Activated CD8-positive, alpha-beta memory T cell treated with anti-CD3 and anti-CD28 coated beads, Interleukin-2, amount 50 U/mL, for 4 hours (primary cell): ENCODE data around the gene ARID1B.

Experiments
- DNase-seq: peaks from one replicate; pipeline ENCODE4 v3.0.0-alpha.2; 2020

The ARID1B gene

DNA sequence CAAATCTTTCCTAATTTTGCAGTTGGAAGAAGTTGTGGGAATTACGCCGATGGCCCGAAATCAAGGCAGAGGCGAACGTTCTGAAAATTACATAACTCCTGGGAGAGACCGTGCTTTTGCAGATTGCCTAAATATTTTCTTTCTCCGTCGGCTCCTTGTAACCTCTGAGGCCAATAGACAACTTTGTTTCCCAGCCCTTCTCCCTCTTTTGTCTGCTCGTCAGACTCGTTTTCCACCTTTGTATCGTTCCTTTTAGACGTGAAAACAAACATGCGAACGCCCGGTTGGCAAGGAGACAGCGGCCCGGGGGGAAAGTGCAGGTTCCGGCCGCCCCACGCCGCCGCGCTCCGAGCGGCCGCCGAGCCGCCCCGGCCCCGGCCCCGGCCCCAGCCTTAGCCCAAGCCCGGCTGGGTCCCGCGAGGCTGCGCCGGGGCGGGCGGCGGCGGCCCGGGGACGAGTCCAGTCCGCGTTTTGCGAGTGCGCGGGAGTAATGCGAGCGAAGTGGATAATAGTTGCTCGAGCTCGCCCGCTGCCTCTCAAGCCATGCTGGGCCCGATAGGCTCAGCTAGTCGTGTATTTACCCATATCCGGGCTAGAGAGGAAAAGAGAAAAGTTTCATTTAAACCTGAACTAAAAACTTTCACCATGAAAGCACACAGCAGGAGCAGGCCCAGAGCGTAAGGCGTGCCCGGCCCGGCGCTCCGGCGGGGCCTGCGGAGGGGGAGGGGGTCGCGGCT is at the start of gene ARID1B:
ARID1B (plus strand) TSS at position 539 of the 737 bp plus-strand sequence. CDS start 303 bp downstream, outside the sequence.
- peak; percentile 80 for DNase-seq

DNA sequence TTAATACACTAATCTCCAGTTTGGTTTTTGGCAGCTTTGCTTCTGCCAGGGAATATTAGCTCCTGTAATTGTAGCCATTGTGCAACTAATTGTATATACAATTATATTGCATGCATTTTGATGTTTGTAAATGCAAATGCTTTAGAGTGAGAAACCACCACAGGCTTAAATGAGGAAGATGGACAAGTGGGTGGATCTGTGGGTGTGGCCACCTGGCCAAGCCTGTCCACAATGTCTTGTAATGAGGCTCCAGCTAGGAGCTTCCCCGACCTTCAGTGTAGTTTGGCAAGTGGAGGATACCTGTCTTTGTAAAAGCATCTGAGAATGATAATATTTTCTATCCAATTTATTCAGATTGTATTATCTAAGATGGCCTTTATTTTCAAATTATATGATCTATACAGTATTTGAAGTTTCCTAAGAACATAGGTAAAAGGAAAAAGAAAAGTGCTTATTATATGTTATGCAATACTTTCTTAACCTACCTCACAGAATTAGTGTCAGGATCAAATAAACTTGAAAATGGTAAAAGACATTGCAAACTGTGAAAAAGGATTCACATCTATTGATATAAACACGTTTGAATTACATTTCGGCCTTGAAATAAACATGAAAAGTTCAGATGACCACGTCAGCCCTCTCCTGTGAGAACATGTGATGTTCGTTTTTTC is 49.3 kb upstream of the ARID1B start:
- no peak for DNase-seq

DNA sequence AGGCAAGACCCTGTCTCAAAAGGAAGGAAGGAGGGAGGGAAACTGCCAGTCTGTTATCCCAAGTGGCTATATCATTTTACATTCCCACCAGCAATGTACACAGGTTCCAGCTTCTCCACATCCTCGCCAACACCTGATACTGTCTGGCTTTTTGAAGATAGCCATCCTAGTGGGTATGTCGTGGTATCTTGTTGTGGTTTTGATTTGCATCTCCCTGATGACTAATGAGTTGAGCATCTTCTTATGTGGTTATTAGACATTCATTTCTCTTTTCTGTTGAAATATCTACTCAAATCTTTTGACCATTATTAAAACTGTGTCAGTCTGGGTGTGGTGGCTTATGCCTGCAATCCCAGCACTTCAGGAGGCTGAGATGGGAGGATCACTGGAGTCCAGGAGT is 47.9 kb upstream of the ARID1B start:
- no peak for DNase-seq

DNA sequence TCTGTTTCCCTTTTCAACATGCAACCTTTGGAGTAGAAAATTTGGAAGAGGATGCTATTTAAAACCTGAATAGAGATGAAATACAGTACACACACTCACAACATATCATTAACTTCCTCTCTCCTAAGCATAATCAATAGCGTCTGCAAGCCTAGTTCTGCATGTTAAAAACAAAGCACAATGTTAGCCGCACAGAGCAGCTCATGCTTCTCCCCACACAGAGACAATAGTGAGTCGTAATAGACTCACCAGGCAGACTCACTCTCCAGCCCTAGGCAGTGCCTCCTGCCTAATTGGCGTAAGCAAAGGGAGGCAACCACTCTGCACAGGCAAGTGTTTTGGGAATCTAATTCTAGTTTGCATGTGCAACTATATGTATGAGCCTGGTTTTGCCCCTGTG is 45.8 kb upstream of the ARID1B start:
- DNase-seq: no peak

DNA sequence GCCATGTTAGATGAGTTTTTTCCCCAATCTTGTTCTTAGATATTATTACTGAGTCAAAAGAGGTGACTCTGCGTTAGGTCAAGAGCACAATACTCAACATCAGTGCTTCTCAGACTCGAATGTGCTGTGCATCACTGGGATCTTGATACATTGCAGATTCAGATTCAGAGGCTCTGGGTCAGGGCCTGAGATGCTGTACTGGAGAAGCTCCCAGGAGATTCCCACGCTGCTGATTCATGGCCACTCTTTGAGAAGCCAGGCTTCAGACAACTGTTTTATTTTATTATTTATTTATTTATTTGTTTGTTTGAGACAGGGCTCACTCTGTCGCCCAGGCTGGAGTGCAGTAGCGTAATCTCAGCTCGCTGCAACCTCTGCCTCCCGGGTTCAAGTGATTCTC is 41.4 kb upstream of the ARID1B start:
- DNase-seq: no peak

DNA sequence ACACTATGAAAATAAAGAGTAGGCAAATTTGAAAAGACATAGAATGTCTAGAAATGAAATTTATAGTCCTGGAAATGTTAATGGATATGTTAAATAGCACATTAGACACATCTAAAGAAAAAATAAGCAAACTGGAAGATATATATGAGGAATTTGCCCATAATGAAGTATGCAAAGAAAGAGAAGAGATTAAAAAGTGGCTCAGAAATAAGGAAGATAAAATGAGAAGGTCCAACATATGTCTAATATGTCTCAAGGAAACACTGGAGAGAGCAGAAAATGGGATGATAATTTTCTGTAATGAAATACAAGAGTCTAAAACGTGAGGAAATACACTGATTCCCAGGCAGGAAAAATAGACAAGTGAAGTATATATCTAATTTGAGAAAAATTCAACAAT is 36.6 kb upstream of the ARID1B start:
- no peak for DNase-seq

DNA sequence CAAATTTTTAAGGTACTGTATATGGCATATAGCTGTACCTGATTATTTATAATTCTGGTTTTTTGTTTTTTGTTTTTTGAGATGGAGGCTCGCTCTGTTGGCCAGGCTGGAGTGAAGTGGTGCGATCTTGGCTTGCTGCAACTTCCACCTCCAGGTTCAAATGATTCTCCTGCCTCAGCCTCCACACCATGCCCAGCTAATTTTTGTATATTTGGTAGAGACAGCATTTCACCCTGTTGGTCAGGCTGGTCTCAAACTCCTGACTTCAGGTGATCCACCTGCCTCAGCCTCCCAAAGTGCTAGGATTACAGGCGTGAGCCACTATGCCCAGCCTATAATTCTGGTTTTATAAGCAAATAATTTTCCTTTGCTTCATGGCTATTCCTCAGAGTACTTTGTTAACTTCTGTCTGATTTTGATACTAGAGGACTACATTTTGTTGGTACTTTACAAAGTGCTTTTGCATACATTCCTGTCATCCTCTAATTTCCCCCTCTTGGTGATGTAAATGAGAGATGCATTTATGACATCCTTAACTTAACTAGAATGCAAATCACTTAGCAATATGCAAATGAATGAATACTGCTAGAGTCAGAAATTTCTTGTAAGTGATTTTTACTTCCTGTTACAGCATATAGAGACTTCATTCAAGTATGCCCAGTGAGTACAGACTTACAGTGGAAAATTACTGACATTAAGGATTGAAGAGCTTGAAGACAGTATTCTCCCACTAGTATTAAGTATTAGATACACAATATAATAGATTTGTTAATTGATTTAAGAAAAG is 35.7 kb upstream of the ARID1B start:
- DNase-seq: no peak

DNA sequence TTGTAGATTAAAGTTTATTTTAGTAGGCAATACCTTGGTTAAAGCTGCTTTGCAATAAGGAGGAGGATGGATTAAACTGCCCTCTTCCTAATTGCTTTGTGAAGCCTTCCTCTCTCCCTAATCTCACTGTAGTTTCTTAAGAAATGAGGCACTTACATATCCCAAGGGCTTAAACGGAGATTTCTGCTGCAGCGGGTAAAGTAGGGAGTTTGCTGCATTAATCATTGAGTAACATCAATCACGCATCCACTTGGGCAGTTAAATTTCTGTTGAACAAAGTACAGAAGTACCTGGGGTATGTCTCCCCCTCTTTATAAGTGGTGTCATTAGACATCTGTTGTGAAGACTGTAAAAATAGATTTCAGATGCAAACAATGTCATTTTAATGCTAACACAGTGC is 29.5 kb upstream of the ARID1B start:
- no peak for DNase-seq

DNA sequence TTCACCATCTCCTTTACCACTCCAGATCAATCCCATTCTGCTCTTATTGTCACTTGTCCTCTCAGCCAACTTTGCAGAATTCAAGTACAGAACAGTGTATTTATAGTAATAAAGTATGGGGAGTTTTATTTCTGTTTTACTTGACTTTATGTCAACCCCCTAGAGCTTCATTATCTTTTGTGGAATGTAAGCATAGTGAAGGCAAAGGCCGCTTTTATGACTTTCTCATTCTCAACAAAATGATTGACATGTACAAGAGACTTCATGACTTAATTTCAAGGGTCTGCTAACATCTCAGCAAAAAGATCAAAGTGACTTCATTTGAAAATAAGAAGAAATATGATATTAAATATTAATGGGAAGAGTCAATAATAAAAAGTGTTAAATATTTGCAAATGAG is 28.7 kb upstream of the ARID1B start:
- no peak for DNase-seq

DNA sequence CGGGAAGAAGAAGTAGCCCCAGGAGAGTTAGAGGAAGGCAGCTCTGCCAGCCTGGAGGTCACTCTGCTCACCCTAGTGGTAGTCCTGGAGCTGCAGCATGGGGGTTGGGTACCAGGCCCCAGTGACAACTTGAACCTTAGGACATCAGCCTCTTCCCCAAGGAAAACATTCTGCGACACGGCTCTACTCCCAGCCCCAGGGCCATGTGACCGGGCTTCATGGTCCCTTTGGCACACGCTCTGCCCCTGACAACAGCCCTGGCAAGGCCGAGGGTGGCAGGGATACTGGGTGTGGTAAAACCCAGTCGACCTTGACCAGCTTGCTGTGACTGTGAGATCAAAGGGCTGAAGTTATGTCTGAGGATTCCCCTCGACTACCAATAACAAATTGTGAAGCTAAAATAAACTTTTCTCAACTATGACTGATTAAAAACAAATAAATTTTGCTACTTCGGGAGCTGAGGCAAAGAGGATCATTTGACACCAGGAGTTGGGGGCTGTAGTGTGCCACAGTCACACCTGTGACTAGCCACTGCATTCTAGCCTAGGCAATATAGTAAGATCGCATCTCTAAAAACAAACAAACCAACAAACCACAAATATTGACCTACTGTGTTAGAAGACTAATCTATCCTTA is 24.4 kb upstream of the ARID1B start:
- DNase-seq: no peak

DNA sequence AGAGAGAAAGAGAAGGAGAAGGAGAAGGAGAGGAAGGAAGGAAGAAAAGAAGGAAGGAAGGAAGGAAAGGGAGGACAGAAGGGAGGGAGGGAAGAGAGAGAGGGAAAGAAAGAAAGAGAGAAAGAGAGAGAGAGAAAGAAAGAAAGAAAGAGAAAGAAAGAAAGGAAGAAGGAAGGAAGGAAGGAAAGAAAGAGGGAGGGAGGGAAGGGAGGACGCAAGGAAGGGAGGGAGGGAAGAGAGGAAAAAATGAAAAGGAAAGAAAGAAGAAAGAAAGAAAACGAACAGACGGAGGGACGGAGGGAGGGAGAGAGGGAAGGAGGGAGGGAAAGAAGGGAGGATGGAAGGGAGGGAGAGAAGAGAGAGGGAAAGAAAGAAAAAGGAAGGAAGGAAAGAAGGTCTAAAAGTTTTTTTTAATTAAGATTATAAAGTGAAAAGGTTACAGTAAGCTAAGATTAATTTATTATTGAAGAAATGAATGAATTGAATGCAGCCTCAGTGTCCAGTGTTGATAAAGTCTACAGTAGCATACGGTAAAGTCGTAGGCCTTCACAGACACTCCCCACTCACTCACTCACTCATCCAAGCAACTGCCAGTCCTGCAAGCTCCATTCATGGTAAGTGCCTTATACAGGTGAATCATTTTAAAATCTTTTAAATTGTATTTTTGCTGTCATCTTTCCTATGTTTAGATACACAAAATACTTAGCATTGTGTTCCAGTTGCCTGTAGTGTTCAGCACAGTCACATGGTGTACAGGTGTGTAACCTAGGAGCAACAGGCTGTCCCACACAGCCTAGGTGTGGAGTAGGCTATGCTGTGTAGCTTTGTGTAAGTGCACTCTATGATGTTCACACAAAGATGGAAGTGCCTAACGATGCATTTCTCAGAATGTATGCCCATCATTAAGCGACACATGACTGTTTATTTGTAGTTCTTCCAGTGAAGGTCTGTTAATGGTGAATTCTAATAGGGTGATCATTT is 20.3 kb upstream of the ARID1B start:
- no peak for DNase-seq

DNA sequence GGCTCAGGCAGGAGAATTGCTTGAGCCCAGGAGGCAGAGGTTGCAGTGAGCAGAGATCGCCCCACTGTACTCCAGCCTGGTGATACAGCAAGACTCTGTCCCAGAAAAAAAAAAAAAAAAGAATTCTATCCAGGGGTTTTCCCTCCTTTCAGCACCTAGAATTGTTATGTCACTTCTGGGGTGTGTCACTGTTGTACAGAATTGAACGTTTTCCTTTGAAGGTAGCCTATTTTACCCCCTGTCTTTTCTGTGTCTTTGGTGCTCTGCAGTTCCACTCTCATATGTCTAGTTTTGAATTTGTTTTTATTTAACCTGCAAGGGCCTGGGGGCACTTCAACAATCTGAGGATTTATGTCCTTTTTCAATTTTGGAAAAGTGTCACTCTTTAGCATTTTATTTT is 19.3 kb upstream of the ARID1B start:
- no peak for DNase-seq

DNA sequence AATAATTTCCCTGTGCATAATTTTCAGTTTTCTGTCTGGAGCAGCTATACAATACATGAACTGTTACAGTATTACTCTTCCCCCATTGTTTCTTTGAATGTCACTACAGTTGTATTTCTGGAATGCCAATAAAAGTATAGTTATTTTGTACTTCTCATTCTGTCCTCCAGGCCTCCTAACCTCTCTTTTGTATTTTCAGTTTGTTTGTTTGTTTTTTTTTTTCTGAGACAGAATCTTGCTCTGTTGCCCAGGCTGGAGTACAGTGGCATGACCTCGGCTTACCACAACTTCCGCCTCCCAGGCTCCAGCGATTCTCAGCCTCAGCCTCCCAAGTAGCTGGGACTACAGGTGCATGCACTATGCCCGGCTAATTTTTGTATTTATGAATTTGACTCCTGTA is 16.8 kb upstream of the ARID1B start:
- DNase-seq: no peak

DNA sequence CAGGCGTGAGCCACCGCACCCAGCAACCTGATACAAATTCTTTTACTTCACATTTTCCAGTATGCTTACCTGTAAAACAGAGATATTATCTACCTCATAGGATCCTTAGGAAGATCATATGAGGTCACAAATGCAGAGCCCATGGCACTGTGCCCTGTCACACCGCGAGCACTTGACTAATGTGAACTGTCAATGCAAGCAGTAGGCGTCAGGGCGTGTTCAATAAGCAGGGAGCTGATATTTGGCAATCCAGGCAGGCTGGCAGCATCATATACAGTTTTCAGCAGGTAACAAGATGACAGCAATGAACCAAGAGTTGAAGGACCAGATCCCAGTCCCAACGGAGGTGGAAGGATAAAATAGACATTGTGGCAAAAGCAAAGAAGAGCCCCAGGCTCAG is 14.6 kb upstream of the ARID1B start:
- DNase-seq: no peak

DNA sequence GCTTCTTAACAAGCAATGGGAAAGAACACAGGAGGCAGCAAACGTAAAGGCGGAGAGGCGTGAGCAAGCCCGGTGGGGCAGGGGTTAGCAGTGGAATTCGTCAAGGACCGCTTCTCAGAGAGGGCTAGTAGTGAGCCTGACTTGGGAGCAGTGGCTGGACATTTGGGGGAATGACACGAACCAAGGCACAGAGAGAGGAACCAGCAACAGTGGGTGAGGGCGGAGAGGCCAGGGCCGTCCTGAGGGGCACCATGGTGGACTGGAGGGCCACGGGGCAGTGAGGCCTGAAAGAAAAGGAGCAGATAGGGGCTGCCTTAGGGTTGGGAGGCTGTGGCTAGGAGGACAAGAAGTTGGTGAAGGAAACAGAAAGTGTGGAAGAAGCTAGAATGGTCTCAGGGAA is 12.1 kb upstream of the ARID1B start:
- DNase-seq: no peak

DNA sequence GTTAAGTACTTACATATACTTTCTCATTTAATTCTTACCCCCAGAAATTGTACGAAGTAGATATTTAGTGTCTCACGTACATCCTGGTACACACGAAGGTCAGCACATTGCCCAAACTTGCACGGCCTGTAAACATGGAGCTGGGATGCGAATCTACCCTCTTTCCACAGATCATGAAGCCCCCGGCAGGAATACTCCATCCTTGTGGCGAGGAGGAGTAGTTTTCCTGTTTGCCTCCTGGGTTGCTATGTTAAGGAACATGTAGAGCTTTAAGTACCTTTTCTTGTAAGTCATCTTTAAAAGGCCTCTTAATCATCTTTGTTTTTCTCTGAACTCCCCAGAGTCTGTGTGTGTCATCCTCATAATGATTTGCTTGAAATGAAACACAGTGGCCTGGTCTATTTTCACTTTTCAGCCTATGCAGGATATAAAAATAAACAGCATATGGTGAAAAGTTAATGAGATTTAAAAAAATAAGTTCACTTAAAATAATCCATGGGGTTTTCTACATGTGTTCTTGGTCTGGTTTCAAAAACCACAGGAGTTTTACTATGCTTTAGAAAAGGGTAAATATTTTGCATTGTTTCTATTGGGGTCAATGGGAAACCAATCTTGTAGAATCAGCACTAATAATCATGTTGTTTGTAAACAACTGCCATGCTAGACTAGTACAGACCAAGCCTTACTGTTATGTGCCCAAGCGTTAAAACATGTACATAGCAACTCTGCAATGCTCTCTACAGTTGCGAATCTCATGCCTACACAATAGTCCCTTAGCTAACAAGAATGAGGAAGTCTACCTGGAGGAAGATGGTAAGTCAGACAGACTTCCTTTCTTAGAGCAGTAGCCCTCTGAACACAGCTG is 9.3 kb upstream of the ARID1B start:
- no peak for DNase-seq

DNA sequence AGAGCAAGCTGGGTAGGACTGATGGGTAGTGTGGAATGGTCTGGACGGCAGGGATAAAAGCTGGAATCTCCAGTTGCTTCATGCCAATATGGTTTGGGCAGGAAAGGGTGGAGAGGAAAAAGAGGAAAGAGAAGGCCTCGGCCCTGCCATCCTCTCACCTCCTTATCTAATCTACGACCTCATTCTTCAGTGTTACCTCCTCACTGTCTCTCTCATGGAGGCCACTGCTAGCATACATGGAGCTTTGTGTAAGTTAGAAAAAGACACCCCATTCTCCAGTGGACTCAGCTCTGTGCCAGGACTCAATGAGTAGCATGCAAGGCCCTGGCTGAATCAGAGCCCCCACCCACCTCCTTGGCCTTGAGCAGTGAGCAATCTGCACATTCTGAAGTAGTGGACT is 6.1 kb upstream of the ARID1B start:
- DNase-seq: no peak

DNA sequence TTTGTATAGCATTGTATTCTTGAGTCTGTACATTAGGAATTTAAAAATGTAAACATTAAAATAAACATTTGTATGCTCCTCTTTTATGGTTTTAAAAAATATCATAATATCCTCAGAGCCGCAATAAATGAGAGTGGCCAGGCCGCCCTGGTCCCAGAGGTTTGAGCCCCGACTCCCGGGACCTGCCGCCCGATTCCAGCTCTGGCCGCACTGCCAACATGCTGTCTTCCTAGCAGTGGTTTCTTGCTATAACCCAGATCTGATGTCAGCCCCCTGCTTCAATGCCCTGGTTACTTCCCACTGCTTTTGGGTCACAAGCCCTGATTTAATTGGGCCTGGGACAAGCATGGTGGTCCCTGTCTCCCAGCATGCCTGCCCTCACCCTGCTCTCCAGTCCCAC is 5.4 kb upstream of the ARID1B start:
- no peak for DNase-seq

DNA sequence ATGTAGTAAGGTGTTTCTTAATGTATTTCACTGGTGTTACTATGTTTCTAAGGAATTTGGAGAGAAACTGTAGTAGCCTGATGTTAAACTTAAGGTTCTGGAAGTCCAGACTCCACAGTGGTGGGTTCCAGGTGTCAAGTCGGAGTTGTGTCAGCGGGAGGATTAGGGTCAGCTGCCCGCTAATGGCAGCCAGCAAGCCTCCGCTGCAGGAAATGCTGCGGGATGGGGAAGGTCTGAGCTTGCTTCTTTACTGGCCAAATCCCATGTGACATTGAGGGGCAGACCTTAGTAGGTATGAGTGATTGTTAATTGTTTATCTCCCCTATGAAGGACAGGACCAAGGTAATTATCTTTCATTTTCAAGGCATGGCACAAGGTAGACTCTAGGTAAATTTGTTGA is 3.7 kb upstream of the ARID1B start:
- no peak for DNase-seq

DNA sequence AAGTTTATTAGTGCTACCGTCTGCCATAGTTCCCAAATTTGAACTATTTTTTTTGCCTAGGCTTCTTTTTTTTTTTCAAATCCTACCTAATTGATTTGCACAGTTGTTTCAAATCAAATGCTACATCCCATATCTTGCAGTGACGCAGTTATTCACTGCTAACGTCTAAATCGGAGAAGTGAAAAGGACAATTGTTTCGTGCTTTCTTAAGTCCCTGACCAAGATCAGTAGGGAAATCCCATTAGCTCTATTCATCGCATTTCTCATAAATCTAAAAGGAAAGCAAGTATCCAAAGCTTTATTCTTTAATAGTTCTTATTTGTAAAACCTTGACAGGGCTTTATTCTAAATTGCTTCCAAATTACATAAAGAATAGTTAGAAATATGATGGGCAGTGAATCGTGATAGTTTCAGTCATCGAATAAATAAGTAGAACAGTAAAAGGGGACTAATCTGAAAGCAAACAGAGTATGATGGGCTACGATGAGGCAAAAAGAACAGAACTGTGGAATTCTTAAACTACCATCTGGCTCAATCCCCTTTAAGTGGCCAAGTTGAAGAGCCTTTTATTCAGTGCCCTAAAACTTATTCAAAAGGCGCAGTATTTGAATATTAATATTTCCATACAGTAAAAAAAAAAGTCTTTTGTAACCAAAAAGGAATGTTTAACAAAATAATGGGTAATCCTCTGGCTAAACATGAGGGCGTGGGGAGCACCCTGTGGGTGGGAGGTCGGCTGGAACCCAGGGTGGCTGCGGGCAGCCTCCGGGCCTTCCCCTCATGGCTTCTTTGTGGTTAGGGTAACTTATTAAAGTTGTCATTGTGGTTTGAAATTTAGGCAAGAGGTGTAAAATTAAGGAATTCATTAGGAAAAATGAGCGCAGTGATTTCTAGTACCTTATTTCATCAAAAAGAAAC is 3.0 kb upstream of the ARID1B start:
- no peak for DNase-seq
